GM19099 (cell line): ENCODE results near the gene SYT1.

Experiments
- POLR2A ChIP-seq: IDR thresholded peaks from 3 replicates; pipeline ENCODE4 v1.6.1; 2011; ENCODE audit warnings: low read depth; ENCODE audit not compliant: insufficient read length; ENCODE audit errors: extremely low read depth

The SYT1 gene

DNA sequence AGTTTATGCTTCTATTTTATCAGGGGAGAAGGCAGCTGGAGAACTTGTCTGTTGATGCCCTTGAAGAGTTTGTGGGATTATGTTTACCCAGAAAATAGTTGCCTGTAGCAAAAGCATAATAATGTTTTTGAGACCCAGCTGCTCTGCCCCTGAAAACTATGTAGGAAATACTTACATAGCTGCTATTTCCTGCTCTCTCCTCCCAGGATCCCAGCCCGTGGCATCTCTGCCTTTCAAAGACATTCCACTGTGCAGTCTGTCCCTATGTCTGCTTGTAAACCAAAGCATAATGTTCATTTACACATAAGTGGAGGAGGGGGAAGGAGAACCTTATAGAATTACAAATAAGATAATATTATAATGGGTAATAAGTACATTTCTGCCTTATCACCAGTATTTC is 198.7 kb downstream of the SYT1 start:
- TF ChIP-seq POLR2A, result no peak

DNA sequence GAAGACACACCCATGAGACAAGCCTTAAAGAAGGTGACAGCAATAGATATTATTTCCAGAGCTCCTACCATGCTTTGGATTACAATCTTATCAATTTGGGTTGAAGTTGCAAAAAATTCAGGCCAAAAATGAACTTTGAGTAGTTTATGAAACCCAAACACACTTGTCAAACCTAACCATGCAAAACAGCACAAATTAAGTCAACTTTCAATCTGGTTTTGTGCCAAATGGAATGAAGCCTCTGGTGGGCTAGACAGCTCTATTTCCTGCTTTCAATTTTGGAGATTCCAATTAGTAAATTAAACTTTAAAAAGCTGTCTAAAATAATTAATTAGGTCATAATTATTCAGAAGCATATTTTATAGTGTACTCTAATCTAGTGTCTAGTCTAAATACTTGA is 203.4 kb downstream of the SYT1 start:
- TF ChIP-seq POLR2A, result no peak

DNA sequence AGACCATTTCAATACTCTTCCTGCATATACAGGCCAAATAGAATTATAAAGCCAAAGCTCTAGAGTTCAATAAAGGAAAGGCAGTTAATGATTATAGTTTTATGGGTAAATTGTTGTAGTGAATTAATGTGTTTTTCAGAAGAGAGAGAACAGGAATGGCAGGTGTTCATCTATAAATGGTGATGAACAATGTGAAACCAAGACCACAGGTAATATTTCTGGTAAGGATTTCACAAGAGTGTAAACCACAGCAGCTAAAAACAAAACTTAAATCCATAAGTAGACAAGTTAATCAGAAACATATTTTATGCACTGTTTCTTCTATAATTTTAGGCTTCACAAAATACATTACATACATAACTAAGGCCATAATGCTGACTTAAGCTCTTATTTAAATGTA is 204.4 kb downstream of the SYT1 start:
- TF ChIP-seq POLR2A, result no peak

DNA sequence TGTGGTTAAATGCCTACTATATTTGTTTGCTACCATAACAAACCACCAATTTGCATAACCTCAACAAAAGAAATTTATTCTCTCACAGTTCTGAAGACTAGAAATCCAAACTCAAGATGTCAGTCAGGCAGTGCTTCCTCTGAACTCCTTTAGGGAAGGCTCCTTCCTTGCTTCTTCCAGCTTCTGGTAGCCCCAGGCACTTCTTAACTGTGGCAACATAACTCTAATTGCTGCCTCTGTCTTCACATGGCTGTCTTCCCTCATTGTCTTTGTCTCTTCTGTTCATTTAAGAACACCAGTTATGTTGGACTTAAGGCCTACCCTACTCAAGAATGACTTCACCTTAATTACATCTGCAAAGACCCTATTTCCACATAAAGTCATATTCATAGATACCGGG is 206.9 kb downstream of the SYT1 start:
- TF ChIP-seq POLR2A, result no peak

DNA sequence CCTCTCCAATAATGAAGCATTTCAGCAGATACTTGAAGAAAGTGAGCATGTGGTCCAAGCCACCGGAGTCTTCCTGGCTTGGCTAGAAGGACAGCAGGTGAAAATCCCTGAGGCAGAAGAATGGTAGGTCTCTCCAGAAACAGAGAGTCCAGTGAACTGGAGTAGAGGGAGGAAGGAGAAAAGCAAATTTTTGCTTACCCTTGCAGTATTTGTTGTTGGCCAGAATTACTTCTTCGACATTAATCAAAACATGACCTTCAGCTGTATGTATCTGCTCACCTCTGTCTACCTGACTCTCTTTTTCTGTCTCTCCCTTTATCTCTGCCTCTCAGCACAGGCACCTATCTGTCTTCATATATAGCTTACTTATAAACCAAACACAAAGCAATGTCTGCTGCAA is 208.9 kb downstream of the SYT1 start:
- TF ChIP-seq POLR2A, result no peak

DNA sequence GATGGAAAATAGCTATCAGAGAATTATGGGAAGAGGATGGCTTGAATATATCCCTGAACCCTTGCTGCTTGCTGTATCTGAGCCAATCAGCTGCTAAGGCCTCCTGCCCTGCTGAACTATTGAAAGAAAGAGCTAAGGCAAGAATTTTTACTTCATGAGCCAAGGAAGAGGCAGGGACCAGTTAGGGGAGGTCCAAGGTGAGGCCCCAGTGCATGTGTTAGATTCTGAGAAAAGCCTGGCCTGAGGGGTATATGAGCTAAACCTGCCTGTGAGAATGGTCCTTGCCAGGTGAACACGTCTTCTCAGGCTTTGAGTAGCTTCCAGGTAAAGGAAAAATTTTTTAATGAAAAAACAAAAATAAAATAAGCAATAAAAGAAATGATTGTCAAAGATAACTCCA is 218.0 kb downstream of the SYT1 start:
- TF ChIP-seq POLR2A, result no peak

DNA sequence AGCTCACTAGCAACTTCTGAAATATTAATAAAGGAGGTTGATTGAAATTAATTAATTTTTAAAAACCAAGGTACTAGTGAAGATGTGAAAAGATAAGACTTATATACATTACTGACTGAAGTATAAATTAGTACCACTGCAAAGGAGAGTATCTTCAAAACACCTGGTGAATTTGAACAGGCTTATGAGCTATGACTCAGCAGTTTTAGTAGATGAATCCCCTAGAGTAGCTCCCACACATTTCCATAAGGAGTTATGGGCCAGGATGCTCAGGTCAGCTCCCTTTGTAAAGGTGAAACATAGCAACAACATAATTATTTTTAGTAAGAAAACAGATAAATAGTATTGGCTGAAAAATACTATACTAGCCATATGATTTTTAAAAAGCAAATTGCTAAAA is 218.6 kb downstream of the SYT1 start:
- TF ChIP-seq POLR2A, result no peak

DNA sequence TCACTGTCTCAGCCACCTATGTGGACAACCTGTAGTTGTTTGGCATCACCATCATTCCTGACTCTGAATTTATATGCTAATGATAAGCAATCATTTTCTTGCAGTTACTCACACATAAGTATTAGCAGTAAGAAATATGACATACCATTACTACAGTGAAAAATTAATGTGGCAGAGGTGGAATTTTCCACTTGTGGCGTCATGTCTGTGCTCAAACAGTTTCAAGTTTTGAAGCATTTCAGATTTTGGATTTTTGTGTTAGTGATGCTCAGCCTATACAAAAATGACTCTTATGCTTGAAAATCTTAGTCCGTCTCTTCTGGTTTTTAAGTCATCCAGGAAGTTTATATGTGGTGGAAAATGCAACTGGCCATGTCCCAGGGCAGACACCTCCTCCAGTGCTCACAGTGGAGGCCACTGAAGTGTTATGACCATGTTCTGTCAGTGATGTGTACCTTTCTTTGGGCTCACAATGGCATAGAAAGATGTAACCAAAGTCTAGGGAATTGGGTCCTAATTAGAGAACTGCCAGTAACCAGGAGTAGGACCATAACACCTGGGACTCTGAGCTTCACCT is 220.6 kb downstream of the SYT1 start:
- no peak for TF ChIP-seq POLR2A

DNA sequence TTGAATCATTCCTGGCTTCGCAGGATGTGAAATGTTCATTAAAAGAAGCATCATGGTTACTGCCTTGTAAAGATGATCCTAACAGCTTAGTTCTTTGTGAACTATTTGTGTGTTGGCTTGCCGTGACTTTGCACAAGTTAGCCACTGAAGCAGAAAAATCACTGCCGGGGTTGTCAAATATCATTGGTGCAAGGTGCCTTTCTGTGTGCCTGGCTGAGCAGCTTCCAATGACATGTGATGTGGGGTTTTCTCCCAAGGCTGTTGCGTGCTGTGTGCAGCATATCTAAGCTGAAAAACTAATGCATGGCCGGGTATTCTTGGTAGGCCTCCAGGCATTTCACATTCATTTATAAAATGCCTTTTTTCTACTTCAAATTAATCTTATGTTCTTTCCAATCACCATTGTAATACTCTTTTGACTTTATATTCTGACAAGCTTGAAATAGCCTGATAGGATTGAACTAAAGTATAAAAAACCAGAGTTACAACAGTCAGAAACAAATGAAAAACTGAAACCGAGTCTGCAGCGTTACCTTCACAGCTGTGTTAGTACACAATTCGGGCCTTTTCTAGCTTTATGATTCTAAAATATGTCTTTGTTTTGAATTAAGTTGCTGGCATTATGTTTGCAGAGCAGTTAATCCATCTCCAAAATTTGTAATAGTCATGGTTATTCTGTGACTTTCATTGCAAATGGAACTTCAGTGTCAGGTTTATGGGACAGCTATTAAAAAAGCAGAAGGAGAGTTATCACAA is 222.1 kb downstream of the SYT1 start:
- TF ChIP-seq POLR2A, result no peak

DNA sequence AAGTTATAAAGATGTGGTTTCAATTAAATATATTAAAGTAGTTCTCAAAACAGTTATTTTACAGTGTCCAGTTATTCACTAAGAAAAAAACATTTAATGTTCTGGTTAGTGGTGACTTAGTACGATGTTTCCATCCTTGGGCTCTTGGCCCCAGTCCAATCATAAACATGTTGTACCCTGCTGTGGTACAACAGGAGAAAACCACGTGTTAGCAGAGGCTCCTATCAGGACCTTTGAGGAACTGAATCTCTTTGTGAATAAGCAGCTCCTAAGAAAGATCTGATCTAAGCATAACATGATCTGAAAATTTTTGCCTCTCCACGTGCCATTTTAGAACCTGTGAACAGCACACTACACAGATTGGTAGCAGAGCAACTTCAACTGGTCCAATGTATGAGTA is 234.0 kb downstream of the SYT1 start:
- no peak for TF ChIP-seq POLR2A

DNA sequence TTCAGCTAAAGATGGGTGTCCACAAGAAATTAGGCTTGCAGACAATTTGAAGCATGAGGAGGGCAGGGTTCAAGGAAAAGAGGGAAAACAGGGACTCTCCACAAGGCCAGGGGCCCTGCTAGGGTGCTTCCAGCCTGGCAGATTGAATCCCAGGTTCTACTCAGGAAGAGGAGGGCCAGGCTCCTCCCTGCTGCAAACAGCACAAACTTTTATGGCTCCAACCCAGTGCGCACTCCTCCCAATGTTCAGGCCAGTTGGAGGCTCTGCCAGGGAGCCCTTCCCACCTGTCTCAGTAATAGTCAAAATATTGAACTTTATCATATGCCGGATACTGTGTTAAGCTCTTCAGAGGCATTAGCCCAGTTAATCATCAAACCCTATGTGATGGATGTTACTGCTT is 244.4 kb downstream of the SYT1 start:
- no peak for TF ChIP-seq POLR2A

DNA sequence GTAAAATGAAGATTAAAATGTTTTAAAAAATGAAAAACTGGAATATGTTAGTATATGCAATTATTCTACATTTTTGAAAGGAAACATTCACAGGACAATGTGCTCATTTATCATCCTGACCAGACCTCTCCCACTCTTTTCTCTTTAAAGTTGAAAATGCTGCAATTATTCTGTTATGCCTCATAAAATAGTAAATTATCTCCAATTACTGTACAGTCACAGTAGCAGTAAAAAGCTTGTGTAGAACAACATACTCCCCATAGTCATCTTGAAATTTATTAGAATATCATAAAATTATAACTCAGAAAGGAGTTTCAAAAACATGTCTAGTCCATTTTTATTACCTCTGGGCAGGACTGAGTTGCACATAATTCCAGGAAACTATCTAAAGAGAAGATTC is 250.3 kb downstream of the SYT1 start:
- TF ChIP-seq POLR2A, result no peak

DNA sequence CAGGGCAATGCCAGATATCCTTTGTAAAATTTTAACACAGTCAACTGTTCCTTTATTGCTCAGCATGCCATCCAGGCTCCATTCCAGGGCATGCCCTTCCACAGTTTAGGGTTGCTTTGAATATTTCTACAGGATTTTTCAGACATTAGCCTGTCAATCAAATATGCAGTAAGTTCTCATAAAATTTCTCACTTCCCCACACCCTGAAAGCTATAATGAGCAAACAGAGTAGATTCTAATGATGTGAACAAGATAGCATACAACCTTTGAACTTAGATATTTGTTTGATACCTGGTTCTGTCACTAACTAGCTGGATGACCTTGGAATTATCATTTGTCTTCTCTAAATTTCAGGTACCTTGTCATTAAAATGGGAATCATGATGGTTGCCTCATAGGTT is 251.2 kb downstream of the SYT1 start:
- no peak for TF ChIP-seq POLR2A

DNA sequence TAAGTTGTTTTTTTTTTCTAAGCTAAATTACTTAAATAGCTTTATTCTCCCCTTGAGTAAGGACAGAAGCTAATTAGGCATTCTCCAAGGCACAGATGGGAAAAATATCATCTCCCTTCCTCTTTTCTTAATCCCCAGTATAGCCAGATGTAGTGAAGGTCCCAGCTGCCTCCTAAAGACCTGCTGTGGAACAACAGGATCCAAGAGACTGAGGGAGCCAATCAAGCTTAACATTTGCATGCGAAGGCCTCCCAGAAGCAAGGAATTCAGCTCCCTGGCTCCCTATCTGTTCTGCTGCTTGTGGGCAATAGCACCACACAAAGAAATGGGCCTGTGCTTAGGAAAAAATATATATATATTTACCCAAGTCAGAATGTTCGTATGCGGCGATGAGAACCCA is 255.2 kb downstream of the SYT1 start:
- TF ChIP-seq POLR2A, result no peak

DNA sequence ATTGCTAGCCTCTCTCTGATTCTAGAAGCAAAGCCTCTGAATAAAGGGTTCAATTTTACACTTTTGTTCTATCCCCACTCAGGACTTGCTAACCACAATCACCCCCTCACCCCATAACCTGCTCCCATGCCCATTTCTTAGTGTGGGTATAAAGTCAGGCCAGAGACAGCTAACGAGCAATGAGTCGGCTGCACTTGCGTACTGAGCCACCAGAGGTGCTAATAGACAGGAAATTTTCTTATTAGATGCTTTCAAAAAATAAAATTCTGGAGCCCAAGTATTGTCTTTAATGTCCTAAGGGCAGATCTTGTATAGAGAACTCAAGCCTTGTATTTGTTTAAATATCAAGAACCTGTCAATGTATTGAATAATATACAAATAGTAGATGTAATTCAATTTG is 256.9 kb downstream of the SYT1 start:
- no peak for TF ChIP-seq POLR2A

DNA sequence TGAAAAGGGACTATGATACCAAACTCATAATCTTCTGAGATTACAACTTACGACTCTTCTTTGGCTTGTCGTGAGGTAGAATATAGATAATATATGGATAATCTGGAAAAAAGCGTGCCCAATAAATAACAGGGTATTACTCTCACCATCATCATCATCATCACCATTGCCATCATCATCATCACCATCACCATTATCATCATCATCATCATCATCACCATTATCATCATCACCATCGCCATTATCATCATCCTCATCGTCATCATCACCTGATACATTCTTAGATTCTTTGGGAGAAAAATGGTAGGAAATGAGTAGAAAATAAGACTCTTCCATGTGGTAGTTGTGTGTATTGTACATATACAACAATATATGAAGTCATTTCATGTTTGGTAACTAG is 259.8 kb downstream of the SYT1 start:
- no peak for TF ChIP-seq POLR2A

DNA sequence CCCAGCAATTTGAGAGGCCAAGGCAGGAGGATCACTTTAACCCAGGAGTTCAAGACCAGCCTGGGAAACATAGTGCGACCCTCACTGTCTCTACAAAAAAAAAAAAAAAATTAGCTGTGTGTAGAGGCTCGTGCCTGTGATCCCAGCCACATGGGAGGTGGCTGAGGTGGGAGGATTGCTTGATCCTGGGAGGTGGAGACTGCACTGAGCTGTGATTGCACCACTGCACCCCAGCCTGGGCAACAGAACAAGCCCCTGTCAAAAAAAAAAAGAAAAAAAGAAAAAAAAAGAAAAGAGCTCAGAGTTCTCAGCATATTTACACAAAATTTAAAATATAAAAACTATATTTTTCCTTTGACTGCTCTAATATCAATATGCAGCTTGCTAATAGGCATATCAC is 260.8 kb downstream of the SYT1 start:
- TF ChIP-seq POLR2A, result no peak
